Globus pallidus (tissue), 1 donor: ENCODE results near the gene SINHCAF.
"Not testable (repeated sequence)": the region's sequence is repeated elsewhere in the genome, so short reads cannot be mapped to it uniquely, and the experiment has no call there.

Source experiments
- DNase-seq: peaks from one replicate; pipeline ENCODE4 v3.0.0-alpha.2; 2015; ENCODE audit warnings: low spot score

SINHCAF gene, protein sequence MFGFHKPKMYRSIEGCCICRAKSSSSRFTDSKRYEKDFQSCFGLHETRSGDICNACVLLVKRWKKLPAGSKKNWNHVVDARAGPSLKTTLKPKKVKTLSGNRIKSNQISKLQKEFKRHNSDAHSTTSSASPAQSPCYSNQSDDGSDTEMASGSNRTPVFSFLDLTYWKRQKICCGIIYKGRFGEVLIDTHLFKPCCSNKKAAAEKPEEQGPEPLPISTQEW

DNA sequence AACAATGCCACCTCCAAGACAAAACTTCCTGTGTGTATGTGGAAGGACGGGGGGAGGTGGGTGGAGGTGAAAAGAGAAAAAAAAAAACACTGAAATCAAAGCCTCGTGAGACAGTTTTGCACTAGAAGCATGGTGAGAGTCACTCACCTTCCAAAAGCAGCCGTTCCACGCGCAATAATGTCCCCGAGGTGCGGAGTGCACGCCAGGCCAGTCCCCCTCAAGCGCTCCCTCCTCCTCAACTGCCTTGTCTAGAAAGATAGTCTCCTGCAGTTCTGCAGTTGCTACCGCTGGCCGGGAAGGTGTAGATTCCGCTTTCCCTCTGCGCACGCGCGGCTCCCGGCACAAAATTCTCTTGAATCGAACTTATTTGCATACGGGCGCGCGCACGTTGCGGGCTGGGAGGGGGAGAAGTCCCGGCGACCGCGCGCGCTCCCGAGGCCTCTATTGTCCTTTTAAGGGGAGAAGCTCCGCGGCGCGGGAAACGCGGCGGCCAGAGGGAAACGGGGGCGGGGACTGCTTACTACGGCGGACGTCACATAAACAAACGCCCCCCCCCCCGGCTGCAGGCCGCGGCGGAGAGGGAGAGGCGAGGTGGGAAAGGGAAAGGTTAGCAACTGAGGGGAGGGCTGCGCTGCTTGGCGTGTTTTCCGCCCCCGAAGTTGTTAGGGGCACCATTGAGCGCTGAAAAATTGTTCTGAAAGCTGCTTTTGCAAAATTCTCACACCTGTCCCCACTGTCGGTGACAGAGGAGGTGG is at the start of gene SINHCAF:
Gene SINHCAF, minus strand, starts transcription at position 274 of the 755 bp plus-strand sequence. CDS start 27,946 bp downstream, outside the sequence.
- DNase-seq = peak; percentile 97

DNA sequence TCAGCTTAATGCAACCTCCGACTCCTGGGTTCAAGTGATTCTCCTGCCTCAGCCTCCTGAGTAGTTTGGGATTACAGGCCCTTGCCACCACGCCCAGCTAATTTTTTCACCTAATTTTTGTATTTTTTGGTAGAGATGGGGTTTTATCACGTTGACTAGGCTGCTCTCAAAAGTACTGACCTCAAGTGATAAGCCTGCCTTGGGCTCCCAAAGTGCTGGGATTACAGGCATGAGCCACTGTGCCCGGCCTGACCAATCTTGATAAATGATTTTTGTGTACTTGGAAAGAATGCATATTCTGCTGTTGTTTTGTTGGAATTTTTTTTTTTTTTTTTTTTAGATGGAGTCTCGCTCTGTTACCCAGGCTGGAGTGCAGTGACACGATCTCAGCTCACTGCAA is 49.5 kb upstream of the SINHCAF start:
- DNase-seq = not testable (repeated sequence)

DNA sequence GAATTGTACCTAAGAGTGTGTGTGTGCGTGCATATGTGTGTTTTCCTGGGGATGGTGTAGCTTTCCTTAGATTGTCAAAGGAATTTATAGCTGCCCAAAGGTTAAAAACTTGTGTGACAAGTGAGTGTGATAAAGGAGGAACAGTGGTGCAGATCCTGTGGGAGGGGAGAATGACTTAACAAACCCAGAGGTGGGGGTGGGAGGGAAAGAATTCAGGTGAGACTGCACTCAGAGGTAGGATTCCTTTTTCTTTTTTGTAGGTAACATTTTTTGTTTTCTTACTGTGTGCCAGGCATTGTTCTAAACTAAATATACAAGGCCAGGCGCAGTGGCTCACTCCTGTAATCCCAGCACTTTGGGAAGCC is 45.3 kb upstream of the SINHCAF start:
- no peak for DNase-seq

DNA sequence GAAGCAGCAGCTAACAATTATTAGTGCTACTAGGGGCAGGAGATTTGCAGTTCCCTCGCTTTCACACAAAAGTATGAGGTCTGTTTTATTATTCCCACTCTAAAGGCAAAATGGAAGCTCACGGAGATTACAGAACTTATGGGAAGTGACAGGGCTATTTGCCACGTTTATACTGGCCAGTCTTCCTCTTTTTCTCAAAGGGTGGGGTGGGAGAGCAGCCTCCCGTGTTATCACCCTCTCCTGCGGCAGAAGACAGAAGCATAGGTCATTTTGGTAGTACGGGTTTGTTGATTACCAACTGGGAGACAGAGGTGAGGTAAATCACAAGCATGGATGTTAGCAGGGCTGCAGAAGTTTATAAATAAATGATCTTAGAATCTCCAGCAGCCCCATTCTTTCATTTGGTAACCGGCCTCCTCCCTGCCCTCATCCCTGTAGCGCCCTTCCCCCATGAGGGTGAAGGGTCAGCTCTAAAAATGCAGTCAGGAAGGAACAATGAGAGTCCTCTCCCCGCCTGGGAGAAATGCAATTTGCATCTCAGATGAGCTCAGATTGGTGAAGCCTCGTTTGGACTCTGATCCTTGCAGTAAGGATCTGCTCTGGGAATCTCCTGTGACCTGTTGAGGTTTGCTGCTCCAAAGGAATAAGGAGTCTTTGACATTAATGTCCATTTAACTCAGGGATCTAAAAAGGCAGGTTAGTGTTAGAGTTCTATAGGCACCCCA is 44.7 kb upstream of the SINHCAF start:
- DNase-seq = no peak

DNA sequence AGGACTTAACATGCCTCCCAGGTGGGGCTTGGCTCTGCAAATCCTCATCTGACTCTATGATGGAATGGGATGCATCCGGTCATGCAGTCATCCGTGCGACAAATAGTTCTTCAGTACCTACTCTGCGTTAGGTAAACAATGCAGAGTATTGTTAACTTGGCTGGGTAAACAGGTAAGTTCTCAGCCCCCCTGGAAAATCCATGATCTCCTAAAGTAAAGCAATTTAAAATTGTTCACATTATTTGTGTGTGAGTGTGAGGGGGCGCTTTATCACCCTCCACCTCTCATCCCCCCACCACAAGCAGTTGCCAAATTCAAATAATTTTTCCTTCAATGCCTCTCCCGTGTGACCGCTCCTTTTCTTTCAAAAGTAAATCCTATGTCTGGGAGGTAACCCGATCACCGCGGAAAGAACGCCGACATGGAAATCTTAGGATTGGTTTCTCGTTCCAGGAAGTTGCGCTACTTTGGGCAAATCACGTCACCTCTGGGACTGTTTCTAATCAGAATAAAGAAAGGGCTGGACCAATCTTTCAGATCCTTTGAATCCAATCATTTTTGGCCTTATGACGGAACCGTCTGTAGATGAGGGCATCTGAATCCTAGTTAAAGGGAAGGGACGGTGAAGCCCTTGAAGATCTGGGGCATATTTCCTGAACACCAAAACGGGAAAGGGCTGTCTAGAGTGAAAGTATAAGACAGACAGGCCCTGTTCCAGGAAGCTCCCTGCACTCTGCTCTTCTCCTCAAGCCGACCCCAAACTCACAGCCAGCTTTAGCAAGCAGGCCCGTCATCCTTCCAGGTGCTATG is 44.0 kb upstream of the SINHCAF start:
- DNase-seq = no peak

DNA sequence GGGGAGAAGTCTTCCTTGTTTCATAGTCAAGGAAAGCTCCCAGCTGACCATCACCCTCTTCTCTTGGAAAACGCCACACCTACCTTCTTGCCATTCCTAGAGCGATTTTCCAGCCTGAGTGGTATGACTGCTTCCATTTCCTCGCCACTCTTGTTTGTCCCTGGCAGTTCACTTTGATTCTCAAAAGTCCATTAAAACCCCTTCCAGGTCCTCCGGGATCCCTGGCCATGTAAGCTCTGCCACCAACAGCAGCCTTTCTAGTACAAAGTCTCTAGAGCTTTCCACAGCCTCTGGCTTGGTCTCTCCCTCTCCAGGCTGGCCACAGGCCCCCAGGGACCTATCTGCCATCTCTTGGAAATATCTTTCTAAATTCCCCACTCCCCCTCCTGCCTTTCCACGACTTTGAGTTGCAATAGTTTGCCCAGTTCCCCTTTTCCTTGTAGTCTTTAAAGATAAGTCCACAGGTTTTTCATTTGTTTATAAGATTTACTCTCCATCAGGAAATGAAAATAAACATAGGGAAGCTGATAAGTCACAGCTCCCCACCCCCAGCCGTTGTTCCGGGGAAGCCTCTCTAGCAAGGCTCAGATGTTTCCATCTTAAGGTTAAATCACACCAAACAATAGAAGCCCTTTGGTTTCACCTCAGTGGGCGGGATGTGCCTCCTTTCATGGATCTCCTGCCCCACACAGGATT is 42.9 kb upstream of the SINHCAF start:
- DNase-seq = no peak

DNA sequence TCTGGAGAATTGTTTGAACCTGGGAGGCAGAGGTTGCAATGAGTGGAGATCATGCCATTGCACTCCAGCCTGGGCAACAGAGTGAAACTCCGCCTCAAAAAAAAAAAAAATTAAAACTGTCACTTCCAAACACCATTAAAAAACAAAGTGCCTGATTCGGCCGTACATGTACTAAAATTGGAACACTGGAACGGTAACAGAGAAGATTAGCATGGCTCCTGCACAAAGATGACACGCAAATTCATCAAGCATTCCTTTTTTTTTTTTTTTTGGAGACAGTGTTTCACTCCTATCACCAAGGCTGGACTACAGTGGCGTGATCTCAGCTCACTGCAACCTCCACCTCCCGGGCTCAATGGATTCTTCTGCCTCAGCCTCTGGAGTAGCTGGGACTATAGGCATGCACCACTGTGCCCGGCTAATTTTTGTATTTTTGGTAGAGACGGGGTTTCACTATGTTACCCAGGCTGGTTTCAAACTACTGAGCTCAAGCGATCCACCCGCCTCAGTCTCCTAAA is 40.2 kb upstream of the SINHCAF start:
- no peak for DNase-seq

DNA sequence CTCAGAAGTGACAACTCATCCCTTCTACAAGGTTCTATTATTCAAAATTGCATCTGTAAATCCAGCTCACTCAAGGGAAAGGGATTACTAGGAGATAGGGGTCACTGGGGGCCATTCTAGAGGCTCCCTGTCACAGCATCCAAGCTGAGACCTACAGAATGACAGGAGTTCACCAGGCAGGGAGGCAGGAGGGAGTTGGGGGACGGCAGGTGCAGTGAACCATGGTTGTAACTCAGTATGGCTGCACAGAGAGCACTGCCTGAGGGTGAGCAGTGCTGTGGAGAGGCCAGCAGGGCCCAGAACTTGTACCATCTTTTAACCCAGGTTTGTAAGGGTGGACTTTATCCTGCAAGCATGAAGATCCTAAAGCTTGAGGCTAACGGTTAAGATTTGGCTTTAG is 37.9 kb upstream of the SINHCAF start:
- DNase-seq = no peak

DNA sequence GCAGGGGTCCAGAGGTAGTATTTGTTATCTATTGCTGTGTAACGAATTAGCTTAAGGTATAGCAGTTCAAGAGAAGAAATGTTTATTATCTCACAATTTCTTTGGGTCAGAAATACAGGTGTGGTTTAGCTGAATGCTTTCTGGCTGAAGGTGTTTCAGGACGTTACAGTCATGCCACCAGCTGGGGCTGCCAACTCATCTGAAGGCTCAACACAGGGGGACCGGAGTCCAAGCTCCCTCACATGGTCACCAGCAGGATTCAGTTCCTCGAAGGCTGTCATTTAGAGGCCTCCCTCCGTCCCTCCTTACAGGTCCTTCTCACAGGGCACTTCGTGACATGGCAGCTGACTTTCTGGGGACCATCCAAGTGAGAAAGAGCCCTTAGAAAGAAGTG is 37.5 kb upstream of the SINHCAF start:
- no peak for DNase-seq

DNA sequence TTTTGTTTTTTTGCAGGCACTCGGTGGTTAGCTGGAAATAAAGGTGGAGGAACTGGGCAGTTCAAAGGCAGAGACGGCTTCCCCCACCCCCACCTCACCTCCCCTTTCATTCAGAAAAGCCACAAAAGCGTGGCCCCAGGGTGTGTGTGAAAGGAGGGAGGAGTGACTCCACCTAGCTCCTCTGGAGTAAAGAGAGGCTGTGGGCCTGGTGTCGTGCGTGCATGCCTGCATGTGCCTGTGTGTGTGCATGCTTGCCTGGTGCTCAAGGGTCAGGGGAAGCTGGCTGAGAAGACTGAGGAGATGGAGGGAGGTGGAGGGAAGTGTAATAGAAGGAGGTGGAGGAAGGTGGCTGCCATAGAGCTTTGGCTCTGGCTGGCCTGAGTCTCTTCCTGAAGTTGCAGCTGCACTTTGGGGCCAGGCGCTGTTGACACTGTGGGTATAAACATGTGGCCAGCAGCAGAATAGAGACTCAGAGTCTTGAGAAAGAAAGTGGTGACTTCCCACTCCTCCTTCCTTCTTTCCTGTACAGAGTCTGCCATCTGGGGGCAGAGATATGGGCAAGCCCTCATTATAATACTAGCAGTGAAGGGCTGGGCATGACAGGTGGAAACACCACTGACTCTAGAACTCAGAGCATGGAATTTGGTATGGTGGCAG is 36.9 kb upstream of the SINHCAF start:
- peak; percentile 26 for DNase-seq

DNA sequence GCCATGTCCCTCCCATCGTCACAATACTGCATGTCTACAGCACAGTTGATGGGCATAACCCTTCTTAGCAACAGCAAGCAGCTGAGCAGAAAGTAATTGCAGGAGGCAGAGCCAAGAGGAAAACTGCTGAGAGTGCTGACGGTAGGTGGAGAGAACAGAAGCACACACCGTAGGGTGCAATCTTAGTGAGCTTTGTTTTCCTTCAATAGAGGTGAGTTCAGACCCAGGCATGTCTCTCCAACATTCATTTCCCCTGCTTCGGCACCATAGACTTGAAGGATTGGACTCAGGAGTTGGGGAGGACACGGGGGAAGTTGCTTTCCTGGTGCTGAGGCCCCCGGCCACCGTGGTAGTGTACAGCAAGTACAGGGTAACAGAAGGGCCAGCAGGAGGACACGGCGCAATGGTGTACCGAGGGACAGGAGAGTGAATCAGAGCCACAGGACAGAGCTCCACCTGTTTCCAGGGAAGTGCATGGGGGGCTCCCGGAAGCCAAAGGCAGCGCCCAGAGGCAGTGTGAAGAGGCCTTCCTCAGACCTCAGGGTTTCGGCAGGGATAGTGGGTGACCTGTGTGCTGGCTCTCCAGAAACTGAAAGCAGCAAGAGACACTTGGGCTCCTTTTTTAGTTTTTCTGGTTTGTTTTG is 36.3 kb upstream of the SINHCAF start:
- no peak for DNase-seq

DNA sequence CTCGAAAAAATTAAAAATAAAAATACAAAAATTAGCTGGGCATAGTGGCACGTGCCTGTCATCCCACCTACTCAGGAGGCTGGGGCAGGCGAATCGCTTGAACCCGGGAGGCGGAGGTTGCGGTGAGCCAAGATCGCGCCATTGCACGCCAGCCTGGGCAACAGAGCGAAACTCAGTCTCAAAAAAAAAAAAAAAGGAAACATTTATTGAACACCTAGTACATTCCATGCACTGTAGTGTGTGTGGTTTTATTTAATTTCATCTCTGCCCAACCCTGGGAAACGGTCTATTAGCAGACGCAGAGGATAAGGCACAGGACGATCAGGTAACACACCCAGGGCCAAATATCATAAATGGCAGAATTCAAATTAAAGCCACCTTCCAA is 35.8 kb upstream of the SINHCAF start:
- DNase-seq = no peak

DNA sequence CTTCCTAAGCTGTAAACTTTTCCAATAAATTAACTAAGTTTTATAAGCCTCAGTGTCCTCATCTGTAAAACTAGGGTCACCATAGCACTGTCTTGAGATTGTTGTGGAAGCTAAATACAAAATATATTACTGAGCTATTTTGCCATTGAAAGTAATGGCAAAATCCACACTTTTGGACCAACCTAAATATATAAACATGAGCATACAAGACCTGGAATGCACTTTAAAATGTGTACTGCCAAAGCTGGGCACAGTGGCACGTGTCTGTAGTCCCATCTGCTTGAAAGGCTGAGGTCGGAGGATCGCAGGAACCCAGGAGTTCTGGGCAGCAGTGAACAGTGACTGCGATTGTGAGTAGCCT is 29.8 kb upstream of the SINHCAF start:
- no peak for DNase-seq

DNA sequence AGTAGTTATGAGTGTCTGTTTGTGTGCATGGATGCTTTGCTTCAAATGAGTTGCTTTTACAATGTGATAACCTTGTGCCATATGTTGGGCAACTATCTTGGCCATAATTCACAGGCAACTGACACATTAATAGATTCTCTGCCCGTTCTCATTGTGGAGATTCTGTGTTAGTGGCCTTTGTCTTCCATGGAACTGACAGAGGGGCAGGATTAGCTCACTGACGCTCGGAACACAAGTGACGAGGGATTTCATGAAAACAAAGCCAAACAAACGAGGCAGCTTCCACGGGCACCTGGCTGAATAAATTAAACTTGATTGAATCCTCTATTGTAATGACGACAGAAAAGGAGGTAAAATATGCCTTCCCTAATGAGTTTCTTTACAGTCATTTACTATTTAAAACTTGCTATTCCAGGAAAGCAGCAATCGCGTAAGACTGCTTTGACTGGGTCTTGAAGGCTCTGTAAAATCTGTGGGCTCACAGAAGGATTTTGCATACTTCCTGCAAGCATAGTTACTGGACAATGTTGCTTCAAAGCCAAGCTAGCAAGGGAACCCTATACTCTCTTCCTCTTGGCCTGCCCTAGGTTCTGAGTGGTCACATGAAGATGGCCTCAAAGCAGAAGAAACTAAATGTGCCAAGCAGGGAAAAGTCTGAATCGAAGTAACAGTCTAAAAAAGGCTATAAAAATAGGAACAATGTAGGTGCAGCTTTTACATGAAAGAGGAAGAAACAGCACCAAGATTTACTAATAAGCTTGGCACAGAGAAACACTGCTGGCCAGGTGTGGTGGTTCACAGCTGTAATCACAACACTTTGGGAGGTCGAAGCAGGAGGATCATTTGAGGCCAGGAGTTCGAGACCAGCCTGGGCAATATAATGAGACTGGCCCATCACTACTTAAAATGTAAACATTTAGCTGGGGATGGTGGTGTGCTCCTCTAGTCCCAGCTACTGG is 28.1 kb upstream of the SINHCAF start:
- peak; percentile 55 for DNase-seq

DNA sequence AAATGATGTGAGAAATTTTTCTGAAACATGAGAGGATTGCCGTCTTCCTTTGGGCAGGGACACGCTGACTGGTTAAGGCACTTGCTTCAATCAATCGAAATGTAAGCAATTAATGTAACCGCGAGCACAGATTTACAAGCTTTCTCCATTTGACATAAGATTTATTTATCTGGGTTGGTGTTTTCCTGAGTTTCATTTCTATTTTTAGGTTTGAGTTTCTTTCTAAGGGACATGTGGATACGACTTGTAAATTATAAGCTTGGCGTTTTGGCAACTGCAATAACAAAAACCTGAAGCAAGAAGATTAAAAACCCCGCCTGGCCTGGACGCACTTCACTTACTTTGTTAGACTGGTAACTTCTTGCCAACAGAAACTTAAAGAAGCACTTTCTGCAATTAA is 20.3 kb upstream of the SINHCAF start:
- no peak for DNase-seq

DNA sequence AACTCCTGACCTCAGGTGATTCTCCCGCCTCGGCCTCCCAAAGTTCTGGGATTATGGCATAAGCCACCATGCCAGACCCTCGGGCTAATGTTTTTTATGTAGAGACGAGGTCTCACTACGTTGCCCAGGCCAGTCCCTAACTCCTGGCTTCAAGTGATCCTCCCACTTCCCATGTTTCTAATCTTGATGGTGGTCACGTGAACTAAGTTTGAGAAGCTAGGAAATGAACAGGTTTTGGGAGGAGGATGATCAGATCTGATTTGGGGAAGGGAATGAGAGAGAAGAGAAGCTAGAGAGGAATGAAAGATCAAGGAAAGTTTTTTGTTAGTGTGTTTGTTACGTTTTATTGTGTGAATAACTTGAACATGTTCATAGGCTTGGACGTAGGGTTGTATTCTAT is 17.2 kb upstream of the SINHCAF start:
- DNase-seq = no peak

DNA sequence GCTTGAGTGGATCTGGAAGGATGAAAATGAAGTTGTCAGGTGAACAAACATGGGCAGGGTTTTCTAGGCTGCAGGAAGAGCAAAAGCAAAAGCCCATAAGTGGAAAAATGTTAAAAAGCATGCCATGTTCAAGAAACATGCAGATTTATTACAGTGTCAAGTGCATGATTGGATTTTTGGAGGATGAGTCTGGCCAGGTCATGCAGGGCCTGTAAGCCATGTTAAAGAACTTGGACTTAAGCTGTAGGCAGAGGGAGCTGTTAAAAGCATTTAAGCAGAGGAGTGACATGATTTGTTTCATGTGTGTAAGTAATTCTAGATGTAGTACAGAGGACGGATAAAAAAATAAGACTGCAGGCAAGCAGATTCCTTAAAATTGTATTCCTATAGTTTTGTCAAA is 16.3 kb upstream of the SINHCAF start:
- no peak for DNase-seq

DNA sequence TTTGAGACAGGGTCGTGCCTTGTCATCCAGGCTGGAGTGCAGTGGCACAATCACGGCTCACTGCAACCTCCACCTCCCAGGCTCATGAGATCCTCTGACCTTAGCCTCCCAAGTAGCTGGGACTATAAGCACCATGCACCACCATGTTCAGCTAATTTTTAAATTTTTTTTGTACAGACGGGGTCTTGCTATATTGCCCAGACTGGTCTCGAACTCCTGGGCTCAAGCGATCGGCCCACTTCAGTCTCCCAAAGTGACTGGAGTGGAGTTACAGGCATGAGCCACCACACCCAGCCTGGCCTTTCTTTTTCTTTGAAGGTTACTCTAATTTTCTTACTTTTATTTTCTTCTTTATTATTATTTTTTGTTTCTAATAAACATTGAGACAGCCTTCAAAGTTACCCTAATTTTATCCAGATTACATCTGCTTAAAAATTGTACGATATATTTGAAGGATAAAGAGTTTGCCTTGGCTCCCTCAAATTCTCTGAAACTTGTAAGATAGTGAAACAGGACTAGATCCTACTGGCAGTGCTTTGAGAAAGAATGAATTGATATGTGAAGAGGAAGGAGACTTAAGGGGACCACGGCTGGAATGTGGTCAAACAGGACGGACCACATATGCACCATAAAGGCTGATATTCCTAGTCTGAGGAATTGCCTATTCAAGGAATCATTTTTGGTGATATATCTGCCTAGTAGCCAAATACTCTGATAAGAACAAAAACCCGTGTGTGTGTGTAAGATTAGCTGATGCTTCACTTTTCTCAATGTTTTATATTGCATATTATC is 14.1 kb upstream of the SINHCAF start:
- DNase-seq = no peak

DNA sequence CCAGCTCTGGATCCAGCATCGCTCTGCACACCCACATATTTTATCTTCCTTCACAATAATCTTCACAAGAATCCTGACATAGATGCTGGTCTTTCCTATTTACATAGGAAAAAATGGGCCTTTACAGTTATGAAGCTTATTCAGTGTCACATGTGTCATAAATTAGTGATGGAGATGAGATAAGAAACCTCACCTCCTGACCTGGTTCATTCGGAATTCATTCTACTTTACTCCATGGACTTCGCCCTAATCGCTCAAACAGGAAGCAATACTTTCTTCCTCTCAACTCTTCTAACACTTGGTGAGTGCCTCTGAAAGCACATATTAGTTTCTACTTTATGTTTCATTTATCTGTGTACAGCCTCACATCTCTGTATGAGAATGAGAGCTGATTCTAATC is 12.0 kb upstream of the SINHCAF start:
- DNase-seq = no peak
